Measurements from ENCODE around the gene MMD.

GRCh38 chr17:55451758-55452138 is 30.1 kb upstream of the MMD start:
- TF ChIP-seq CTCF (IDR thresholded peaks at IDR 0.05) (no peak), POLR2A (IDR thresholded peaks at IDR 0.05) (no peak)
